HG03558 (cell line): Measurements from ENCODE around the gene AP1M2.
"Not testable (repeated sequence)": the region's sequence is repeated elsewhere in the genome, so short reads cannot be mapped to it uniquely, and the experiment has no call there.

Source experiments
- ATAC-seq: cut with Tn5 transposase; IDR thresholded peaks from one replicate; pipeline ENCODE4 v1.9.1; 2021; ENCODE audit warnings: moderate number of reproducible peaks; ENCODE audit not compliant: unreplicated experiment; ENCODE audit errors: extremely low read depth

Gene AP1M2

GRCh38 chr19:10566408-10566657 lies 20.8 kb downstream of the AP1M2 start:
- ATAC-seq: no peak

- peak; percentile 23 for ATAC-seq
Observed at GRCh38 chr19:10565567-10566407, 21.3 kb downstream of the AP1M2 start, which contains the start of gene KRI1. Gene KRI1 (minus strand): TSS chr19:10566010. CDS start chr19:10565999, 11 bp downstream.

GRCh38 chr19:10565028-10565566 lies 22.0 kb downstream of the AP1M2 start:
- no peak for ATAC-seq

- no peak for ATAC-seq
Observed at GRCh38 chr19:10562609-10563008, 24.5 kb downstream of the AP1M2 start.

GRCh38 chr19:10560154-10560553 lies 27.0 kb downstream of the AP1M2 start:
- ATAC-seq: no peak

- no peak for ATAC-seq
Observed at GRCh38 chr19:10557603-10558197, 29.4 kb downstream of the AP1M2 start.

- no peak for ATAC-seq
Observed at GRCh38 chr19:10555610-10555973, 31.5 kb downstream of the AP1M2 start.

GRCh38 chr19:10554760-10555609 lies 32.1 kb downstream of the AP1M2 start:
- ATAC-seq: no peak

GRCh38 chr19:10553943-10554381 lies 33.1 kb downstream of the AP1M2 start:
- ATAC-seq: no peak

GRCh38 chr19:10553087-10553667 lies 33.9 kb downstream of the AP1M2 start:
- ATAC-seq: no peak

- ATAC-seq: no peak
Observed at GRCh38 chr19:10552510-10553053, 34.5 kb downstream of the AP1M2 start.

- no peak for ATAC-seq
Observed at GRCh38 chr19:10551698-10552301, 35.3 kb downstream of the AP1M2 start.

GRCh38 chr19:10551006-10551405 lies 36.1 kb downstream of the AP1M2 start:
- not testable (repeated sequence) for ATAC-seq

- ATAC-seq: no peak
Observed at GRCh38 chr19:10550336-10550735, 36.8 kb downstream of the AP1M2 start.

- ATAC-seq: no peak
Observed at GRCh38 chr19:10549733-10550132, 37.4 kb downstream of the AP1M2 start.

GRCh38 chr19:10548746-10549276 lies 38.3 kb downstream of the AP1M2 start:
- no peak for ATAC-seq

- ATAC-seq: no peak
Observed at GRCh38 chr19:10546817-10547216, 40.3 kb downstream of the AP1M2 start.

GRCh38 chr19:10544753-10545251 lies 42.3 kb downstream of the AP1M2 start:
- ATAC-seq: no peak

- no peak for ATAC-seq
Observed at GRCh38 chr19:10544242-10544752, 42.8 kb downstream of the AP1M2 start.
